Iris pigment epithelial cell (primary cell): ENCODE results near the gene FSD1L.

Experiments used
- DNase-seq: peaks from one replicate; pipeline ENCODE4 v3.0.0-alpha.2; 2011; ENCODE audit warnings: low read depth

FSD1L gene

DNA sequence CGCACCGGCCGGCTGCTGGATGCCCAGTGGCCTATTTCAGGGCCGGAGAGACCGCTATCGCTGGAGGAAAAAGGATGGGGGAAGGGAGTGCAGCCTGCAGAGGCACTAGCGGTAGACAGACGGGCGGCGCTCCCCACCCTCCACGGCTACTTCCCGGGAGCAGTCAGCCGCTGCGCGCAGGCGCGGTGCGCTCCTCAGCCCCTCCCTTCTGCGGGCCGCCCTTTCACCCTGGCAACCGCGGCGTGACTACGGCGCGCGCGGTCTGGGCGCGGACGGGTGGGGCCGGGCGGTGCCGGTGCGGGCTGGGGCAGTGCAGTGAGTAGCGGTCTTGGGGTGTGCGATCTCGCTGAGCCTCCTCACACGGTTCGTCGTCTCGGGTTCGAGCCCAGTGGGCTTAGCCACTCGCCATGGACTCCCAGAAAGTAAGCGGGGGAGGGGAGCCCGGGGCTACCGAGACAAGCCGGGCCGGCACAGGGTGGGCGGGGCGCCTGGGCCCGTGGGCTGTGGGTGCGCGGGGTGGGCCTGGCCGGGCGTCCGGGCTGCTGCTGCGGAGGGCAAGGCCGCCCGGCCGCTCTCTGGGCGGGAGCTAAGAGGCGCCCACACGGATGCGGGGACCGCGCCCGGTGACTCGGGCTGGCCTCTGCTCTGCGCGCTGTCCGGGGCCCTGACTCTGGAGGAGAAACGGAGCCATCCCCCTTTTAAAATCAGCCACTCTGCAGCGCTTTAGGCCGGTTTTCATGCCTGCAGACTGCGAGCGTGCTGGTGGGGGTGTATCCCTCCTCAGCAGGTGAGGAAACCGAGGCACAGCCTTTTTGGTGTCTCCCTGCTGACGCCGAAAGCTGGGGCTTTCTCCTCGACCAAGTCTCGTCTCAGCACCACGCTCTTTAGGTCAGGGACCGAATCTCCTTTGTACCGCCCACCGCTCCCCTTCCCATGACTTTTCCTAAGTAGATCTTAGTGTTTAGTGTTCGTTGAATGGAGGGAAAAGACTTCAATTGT lies at the start of gene FSD1L:
Gene FSD1L (plus strand): TSS at position 221 of the 999 bp plus-strand sequence. CDS start 187 bp downstream, at position 408.
- DNase-seq = peak; percentile 94

DNA sequence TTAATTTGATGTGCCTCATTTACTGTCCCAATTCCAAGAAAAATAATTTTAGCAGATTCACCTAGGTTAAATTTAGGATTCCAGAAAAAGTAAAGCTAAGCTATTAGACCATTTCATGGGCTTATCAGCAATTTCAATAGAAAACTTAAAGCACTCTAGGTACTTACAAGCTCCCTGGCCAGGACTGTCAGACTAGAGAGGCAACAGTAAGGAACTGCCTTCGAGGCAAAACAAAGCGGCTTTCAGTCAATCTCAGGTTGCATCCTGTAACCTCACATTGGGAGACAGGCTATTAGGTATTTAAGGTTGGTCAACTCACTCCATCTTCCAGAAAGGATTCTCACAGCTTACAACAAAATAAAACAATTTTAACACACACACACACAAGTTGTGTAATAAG lies 48.7 kb upstream of the FSD1L start:
- DNase-seq = no peak

DNA sequence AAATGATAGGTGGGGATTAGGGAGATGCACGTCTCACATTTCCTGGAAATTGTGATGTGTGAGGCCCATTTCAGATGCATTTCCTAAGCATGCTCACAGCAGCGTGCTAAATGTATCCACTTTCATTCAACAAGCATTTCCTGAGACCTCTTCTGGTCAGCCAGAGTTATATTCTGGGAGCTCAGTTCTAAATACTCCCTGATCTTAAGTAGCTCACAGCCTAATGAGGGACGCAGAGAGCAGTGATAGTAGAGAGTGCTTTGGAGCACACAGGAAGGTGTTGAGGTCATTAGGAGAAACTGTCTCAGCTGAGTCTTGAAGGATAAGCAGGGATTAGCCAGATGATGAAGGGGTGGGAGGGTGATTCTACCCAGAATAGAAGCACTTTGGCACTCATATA lies 46.2 kb upstream of the FSD1L start:
- DNase-seq = peak; percentile 72

DNA sequence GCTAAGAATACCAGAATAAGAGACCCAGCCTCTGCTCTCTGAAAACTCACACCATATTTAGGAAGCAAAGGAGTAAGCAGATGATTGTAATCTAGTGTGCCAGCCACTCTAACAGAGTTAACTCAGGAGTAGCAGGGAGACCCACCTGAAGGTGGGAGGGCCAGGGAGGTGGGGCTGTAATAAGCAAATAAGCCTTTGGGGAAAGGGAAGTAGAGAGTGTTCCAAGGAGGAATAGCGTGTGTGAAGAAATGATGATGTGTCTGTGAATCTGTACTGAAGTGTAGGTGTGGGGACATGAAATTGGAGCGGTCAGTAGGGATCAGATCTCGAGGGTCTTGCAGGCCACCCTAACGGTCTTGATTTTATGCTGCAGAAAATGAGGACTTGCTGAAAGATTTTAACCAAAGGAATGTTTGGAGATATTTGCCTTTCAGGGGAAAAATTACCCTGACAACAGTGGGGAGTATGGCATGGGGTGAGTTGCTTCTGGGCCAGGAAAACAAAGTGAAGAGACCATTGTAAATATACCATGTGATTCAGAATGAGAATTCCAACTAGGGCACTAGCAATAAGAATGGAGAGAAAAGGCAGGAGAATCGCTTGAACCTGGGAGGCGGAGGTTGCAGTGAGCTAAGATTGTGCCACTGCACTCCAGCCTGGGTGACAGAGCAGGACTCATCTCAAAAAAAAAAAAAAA lies 44.1 kb upstream of the FSD1L start:
- DNase-seq = no peak

DNA sequence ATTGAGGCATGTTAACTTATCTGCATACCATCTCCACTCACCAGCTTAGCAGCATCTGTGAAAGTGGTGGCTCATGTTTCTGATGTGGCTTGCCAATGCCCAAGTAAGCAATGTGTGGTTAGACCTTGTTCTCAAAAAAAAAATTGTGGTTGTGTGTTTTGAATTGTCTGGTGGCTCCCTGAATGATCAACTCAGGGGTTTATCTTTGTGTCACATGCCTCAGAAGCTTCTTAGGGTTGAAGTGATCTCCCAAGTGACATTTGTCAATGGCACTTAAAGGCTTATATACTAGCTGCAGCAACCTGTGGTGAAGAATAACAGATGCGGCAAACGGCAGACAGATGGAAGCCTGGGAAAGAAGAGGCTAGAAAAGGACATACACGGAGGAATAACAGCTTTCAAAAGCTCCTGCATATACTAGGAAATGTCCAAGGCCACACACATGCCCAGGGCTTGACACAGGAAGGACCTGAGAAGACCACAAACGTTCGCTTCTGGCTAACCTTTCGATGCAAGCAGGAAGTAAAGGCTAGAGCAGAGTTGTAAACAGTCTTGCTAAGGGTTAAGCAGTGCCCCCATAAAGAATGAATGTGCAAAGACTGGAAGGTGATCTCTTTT lies 42.2 kb upstream of the FSD1L start:
- peak; percentile 63 for DNase-seq

DNA sequence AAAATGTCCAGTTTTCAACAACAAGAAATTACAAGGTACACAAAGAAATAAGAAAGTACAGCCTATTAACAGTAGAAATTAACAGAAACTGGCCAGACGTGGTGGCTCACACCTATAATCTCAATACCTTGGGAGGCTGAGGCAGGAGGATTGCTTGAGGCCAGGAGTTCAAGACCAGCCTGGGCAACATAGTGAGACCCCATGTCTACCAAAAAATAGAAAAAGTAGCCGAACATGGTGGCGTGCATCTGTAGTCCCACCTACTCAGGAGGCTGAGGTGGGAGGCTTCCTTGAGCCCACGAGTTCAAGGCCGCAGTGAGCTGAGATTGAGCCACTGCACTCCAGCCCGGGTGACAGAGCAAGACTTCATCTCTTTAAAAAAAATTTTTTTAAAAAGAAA lies 41.5 kb upstream of the FSD1L start:
- DNase-seq = no peak

DNA sequence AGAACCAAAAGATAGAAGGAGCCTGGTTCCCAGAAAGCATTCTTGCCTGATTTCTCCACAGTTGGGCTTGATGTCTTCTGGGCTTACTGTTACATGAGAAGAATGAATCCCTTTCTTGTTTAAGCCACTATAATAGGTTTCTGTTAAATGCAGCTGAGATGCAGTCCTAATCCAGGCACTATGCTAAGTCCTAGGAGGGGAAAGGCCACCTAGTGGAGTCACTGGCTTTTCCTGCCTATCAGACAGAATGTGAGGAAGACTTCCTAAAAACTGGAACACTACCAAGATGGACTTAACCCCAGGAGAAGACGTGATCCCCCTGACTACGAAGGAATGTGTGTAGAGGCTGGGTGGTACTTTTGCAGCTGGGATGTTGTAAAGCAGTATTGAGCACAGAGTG lies 34.3 kb upstream of the FSD1L start:
- peak; percentile 39 for DNase-seq

DNA sequence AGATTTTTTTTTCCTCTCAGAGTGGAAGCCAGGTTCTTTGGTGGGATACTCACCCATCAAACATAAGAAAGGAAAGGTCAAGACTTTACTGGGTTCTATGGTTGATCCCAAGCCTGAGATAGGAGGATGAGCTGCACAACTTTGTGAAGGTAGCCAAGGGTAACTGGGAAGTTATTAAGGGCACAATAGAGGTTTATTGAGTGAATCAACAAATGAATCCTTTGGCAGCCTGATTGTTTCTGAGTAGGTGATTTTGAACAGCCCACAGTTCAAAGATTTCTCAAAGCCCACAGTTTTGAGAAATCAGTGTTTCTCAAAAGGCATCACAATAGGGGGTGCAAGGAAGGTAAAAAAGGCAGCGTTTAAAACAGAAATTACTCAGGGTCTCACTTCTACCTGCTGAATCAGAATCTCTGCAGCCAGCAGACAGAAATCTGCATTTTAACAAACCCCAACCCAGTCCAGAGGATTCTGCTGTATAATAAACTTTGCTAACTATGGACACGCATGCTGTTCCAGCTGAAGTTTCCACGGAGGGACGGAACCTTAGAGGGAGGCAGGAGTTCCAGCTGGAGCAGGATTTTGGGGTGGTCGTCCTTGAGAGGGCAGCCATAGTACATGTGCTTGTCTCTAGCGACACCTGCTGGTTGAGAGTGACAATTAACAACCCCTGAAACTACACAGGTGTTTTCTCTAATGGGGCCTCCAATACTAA lies 32.7 kb upstream of the FSD1L start:
- peak; percentile 23 for DNase-seq

DNA sequence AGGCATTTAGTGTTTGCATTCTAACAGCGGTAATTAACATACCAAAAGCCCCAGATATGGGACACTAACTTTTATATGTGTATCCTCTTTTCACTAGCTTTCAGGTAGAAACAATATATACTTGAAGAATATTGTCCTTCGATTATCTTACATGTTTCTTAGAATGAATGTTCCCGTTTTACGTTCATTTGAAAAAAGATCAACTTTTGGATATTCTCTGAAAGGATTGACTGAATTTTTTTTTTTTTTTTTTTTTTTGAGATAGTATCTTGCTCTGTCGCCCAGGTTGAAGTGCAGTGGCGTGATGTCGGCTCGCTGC lies 32.2 kb upstream of the FSD1L start:
- no peak for DNase-seq

DNA sequence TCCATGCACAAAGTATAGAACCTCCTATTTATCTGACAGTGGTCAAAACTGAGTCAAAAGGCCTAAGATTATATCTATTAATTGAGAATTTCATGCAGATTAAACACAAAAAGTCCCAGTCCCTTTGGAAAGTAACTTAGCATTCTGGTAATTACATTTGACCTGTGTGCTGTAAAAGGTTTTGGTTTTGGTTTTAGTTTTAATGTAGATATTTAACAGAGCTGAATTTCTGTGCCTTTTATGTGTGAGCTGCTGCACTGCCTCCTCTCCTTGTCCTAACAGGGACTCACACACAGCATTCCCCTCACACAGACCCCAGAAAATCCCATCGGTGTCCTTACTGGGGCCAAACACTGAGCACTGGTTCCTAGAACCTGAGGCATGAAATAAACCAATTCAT lies 31.0 kb upstream of the FSD1L start:
- DNase-seq = no peak

DNA sequence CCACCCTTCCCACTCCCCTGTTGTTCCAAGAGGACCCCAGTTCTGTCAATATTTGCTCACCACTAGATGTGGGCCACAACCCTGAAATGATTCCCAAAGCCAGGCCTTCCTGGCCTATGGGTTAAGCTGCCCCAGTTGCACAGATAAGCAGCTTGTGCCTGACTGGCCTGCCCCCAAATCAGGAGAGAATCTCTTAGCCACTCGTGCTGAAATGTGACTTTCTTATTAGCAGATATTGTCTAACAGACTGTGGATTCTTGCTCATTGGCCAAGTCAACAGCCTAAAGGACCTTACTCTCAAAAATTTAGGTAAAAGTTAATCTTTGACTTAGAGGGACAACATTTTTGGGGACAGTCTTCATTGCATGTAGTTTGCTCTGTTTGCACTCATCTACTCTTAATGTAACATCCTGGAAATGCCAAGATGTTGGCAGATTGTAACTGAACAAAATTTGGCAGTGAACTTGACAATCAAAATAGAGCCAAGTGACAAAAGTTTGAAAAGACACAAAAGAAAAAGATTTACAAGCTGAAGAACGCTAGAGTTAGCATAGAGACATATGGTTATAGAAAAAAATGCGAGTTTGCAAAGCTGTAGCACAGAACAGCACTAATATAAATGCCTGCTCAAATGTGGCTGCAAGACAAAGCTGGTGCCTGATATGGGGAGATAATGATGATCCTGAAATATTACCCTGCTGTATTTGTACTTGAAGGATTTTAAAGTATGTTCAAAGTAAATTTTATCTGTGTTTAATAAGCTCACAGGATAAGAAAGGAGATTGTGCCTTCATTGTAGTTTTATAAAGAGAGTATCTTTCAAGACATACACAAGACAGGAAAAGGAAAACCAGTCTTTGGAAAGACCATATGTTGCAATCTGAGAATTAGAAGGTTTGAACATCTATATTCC lies 29.0 kb upstream of the FSD1L start:
- no peak for DNase-seq

DNA sequence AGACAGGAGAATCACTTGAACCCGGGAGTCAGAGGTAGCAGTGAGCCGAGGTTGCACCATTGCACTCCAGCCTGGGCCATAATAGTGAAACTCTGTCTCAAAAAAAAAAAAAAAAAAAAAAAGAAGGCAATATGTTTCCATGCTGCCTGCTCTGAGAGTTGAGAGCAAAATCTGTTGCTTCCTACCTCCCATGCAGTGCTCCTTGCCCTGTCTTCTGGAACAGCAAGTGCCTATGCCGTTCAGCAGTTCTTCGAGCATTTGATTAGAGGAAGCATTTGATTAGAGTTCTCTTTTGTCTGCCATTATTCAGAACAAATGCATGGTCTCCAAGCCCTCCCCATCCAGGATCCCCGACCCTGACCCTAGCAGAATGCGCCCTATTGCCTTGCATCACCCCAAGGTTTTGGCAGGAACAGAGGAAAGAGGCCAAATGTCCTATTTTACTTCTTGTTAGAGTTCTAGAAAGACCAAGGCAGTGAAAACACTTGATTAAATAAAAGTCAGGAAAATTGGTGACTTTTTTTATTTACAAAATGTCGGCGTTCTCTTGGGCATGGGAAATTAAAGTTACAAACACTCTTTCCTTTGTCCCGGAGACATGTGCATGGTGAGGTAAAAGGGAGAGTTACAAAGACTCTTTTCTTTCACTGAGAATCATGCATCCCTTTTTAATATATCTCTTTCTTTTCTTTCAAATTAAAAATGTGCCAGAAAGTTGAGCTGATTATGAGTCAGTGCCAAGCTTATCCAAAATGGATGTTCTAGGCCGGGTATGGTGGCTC lies 27.8 kb upstream of the FSD1L start:
- DNase-seq = no peak

DNA sequence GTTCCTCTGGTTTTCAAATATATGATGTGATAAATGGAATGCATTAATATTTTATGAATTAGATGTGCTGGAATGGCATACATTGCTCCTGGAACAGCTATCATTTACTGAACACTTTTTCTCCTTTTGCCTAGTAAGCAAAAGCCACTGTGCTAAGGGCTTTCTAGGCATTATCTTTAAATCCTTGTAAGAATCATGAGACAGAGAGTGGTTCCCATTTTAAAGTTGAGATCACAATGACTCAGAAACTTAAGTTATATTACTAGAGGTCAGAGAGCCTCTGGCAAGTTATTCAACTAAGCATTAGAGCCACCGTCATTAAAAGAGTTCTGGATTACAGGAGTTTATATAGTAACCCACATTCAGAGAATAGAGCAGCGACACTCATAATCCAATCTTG lies 26.7 kb upstream of the FSD1L start:
- no peak for DNase-seq

DNA sequence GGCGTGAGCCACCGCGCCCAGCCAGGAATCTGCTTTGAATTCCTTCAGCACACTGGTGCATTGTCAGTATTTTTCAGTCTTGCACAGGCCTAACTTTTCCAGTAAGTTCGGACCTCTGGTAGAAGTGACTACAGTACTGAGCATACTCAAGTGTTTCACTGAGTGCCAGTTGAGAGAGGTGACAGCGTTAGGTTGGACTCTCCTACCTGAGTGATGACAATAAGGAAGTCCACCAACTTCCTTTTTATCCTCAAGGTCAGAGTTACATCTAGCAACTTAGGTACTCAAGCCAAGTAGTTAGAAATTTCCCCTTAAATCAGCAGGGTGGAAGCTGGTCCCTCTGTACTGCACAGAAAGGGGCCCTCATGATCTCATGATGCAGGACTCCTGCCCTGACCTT lies 26.0 kb upstream of the FSD1L start:
- no peak for DNase-seq

DNA sequence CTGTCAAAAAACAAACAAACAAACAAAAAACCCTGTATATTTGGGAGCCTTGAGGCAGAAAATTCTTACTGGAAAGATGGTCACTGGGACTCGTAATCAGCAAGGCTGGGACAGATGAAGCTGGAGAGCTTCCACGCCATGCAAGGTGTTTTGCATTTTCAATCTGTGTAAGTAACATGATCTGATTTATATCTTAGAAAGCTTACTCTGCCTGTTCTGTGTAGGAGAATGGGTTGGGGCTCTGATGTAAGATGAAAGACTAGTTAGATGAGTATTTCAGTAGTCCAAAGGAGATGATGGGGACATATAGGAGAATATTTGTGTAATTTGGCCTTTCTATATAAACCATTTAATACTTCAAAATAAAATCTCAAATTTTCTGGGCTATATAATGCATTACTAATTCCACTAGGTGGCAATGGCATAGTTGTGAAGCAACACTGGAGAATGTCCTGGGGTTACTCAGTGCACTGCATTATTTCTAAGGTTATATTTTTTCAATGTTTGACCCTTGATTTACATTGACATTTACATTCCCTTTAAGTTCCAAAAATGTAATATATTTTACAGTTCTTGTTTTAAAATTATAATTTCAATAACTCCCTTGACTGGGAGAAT lies 21.9 kb upstream of the FSD1L start:
- peak; percentile 48 for DNase-seq

DNA sequence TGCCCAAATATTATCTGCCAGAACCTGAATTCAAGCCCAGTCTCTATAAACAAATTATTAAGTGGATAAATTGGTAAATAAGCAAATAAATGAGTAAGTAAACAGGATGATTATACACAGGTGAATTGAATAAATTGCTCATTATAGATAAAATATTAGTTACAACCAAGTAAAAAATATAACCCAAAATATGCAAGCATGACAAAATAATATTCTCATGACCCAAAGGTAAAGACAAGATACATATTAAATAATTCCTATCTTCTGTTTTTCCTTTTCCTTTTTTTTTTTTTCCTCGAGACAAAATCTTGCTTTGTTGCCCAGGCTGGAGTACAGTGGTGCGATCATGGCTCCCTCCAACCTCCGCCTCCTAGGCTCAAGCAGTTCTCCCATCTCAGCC lies 21.2 kb upstream of the FSD1L start:
- no peak for DNase-seq

DNA sequence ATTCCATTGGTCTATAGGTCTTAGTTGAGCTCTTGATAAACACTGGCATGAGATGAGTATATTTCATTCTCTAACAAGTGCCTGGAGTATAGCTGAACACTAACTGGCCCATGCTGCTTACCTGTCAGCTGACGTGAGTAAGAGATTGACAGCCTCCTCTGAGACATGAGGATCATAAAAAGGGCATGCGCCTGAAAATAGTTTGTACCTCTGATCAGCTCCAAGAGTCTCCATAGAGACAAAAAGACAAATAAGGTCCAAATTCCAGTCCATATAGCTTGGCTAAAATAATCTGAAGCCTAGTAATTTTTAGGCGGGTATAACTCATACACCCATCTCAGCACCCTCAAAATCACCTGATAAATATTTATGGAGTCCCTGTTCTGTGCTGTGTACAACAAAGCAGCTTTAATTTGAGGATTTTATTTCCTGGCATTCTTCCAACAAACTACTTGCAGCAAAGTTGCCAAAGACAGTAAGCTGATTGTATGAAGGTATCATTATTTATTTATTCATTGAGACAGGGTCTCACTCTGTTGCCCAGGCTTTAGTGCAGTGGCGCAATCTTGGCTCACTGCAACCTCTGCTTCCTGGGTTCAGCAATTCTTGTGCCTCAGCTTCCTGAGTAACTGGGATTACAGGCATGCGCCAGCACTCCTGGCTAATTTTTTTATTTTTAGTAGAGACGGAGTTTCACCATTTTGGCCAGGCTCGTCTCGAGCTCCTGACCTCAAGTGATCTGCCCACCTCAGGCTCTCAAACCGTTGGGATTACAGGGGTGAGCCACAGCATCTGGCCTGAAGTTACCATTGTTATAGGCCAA lies 16.2 kb upstream of the FSD1L start:
- no peak for DNase-seq

DNA sequence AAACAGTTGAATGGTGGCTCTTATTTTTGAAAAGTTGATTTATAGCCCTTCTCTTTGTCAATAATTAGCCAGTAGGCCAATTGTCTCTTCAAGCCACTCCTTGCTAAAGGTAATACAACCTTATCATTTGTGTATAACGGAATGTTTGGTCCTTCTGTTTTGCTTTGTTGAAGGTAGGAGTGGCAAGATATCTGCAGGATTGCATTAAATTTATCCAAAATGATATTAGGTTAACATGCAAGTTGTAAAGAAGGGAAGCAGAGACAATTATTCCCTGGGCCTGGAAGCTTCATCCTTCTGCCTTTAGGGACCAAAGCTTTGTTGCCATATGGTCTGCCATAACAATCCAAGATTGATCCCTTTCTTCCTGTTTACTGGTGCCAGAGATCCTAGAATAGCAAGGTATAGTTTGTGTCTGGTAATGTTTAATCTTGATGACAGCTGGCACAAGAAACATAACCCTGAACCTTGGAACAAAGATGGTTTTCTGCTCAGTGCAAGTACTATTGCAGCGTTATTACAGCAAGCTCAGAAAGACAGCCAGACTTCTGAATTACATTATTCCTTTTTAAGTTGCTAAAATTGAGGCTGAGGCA lies 15.5 kb upstream of the FSD1L start:
- DNase-seq = no peak

DNA sequence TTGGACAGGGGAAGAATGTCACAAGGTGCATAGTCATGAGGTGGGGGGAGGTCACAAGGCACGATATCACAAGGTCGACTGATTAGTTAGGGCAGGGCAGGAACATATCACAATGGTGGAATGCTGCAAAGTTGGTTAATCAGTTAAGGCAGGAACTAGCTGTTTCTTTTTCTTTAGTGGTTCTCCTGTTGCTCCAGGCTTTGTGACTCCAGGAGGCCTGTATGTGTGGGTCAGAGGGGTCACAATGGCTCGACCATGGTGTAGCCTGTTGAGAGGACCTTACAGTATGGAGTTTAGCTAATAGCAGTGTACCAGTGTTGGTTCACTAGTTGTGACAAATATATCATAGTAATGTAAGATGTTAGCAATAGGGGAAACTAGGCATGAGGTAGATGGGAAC lies 12.4 kb upstream of the FSD1L start:
- no peak for DNase-seq
